ENCODE results near the gene DCST1. TPM values are rescaled to one million over a fixed set of nuclear protein-coding genes. Genes with fewer than 3 reads are reported as not detected.

DCST1 gene
- total RNA-seq, 1 experiment from 2014 or later = 0.32 TPM

DNA sequence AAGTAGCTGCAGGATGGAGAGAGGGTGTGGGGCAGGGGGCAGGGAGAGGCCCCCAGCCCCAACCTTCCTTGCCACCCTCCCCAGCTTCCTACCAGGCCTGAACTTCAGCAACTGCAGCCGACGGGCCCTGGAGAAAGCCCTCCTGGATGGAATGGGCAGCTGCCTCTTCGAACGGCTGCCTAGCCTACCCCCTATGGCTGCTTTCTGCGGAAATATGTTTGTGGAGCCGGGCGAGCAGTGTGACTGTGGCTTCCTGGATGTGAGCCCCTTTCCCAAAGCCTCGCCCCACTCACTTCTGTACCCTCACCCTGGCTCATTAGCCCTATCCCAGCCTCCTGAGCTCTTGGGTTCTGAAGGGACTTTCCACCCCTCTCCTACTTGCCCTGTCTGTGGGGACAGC lies 23.5 kb downstream of the DCST1 start:
- Histone ChIP-seq H3K9me2 (ENCODE audit: insufficient read depth) (no peaks in the 10 kb centered on the region), H3K27me3 (ENCODE audit: insufficient read depth, low read length) (no peaks in the 10 kb centered on the region), H2AFZ (ENCODE audit: low read depth, low read length, poor library complexity, severe bottlenecking) (no peak overlapping the region), H3K9ac (ENCODE audit: low read length) (no peak overlapping the region), H3K79me2 (ENCODE audit: insufficient read depth, low read length) (peaks cover 30% of the 10 kb centered on the region), H3K36me3 (ENCODE audit: control insufficient read depth in 1 of 2, insufficient read depth in 2 of 2, low read length in 2 of 2) (peaks cover 30 to 42% of the 10 kb centered on the region in 2 experiments), H3K4me3 (replicated peaks in 1 of 2; ENCODE audit: low read depth in 1 of 2, low read length in 2 of 2) (no peak overlapping the region), H3K4me1 (ENCODE audit: control insufficient read depth in 1 of 2, insufficient read depth in 2 of 2, low read length in 2 of 2) (peaks cover 10 to 24% of the 10 kb centered on the region in 2 experiments), H3K27ac (ENCODE audit: low read depth, low read length) (no peak overlapping the region), H4K20me1 (ENCODE audit: insufficient read depth) (no peaks in the 10 kb centered on the region), H3K4me2 (ENCODE audit: low read length) (no peak overlapping the region), H3K9me3 (ENCODE audit: control insufficient read depth in 1 of 2, insufficient read depth in 1 of 2, low read depth in 1 of 2, low read length in 2 of 2) (no peaks in the 10 kb centered on the region)
- BruUV-seq (replicated peaks) = no TSS peak
- DNase-seq (ENCODE audit: low read depth, low spot score) (no peak), ATAC-seq (no peak)
- TF ChIP-seq TCF7L2 (IDR thresholded peaks at IDR 0.05; ENCODE audit: borderline replicate concordance, extremely low read depth, insufficient read depth, insufficient read length) = no peak
- TF ChIP-seq SIN3A (IDR thresholded peaks at IDR 0.05; ENCODE audit: low read depth) = no peak
- no peak for TF ChIP-seq SRF (IDR thresholded peaks at IDR 0.05; ENCODE audit: low read depth)
- TF ChIP-seq, protein P1, sequence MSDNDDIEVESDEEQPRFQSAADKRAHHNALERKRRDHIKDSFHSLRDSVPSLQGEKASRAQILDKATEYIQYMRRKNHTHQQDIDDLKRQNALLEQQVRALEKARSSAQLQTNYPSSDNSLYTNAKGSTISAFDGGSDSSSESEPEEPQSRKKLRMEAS (IDR thresholded peaks at IDR 0.05) = no peak
- no peak for TF ChIP-seq POLR2A (IDR thresholded peaks at IDR 0.05; ENCODE audit: borderline replicate concordance, extremely low read depth, insufficient read depth, insufficient read length)
- no peak for TF ChIP-seq ELF1 (IDR thresholded peaks at IDR 0.05; ENCODE audit: borderline replicate concordance, low read depth)
- TF ChIP-seq, protein P2, sequence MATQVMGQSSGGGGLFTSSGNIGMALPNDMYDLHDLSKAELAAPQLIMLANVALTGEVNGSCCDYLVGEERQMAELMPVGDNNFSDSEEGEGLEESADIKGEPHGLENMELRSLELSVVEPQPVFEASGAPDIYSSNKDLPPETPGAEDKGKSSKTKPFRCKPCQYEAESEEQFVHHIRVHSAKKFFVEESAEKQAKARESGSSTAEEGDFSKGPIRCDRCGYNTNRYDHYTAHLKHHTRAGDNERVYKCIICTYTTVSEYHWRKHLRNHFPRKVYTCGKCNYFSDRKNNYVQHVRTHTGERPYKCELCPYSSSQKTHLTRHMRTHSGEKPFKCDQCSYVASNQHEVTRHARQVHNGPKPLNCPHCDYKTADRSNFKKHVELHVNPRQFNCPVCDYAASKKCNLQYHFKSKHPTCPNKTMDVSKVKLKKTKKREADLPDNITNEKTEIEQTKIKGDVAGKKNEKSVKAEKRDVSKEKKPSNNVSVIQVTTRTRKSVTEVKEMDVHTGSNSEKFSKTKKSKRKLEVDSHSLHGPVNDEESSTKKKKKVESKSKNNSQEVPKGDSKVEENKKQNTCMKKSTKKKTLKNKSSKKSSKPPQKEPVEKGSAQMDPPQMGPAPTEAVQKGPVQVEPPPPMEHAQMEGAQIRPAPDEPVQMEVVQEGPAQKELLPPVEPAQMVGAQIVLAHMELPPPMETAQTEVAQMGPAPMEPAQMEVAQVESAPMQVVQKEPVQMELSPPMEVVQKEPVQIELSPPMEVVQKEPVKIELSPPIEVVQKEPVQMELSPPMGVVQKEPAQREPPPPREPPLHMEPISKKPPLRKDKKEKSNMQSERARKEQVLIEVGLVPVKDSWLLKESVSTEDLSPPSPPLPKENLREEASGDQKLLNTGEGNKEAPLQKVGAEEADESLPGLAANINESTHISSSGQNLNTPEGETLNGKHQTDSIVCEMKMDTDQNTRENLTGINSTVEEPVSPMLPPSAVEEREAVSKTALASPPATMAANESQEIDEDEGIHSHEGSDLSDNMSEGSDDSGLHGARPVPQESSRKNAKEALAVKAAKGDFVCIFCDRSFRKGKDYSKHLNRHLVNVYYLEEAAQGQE (IDR thresholded peaks at IDR 0.05; ENCODE audit: low read depth) = no peak
- TF ChIP-seq, protein P3, sequence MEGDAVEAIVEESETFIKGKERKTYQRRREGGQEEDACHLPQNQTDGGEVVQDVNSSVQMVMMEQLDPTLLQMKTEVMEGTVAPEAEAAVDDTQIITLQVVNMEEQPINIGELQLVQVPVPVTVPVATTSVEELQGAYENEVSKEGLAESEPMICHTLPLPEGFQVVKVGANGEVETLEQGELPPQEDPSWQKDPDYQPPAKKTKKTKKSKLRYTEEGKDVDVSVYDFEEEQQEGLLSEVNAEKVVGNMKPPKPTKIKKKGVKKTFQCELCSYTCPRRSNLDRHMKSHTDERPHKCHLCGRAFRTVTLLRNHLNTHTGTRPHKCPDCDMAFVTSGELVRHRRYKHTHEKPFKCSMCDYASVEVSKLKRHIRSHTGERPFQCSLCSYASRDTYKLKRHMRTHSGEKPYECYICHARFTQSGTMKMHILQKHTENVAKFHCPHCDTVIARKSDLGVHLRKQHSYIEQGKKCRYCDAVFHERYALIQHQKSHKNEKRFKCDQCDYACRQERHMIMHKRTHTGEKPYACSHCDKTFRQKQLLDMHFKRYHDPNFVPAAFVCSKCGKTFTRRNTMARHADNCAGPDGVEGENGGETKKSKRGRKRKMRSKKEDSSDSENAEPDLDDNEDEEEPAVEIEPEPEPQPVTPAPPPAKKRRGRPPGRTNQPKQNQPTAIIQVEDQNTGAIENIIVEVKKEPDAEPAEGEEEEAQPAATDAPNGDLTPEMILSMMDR (IDR thresholded peaks at IDR 0.05 in 2 of 3, conservative IDR thresholded peaks at IDR 0.05 in 1 of 3; ENCODE audit: borderline replicate concordance in 1 of 3, insufficient read depth in 1 of 3, low read depth in 2 of 3, low read length in 2 of 3) = no peak
- TF ChIP-seq SP1 (IDR thresholded peaks at IDR 0.05; ENCODE audit: low read depth) = no peak
- POLR2A ChIA-PET = no interaction called here
- RAD21 ChIA-PET (ENCODE audit: low non-redundant PET in 1 of 2, low total read pairs in 2 of 2, uncharacterized antibody in 2 of 2, unreplicated experiment in 2 of 2) = no interaction called here
- CTCF ChIA-PET = interaction anchor here (1.3 kb wide), 2 partner anchors 28 to 64 kb away, joined by 4 to 6 read pairs; partner anchors contain the start of gene LENEP
- intact Hi-C loops (cut with micrococcal nuclease) = no loop called here
